OCI-LY7 (cell line): ENCODE results near the gene ARAP1. TPM values are rescaled to one million over a fixed set of nuclear protein-coding genes. Genes with fewer than 3 reads are reported as not detected.

Source experiments
- BruUV-seq: library from RNA; stranded (reverse); fragments of 400-500 nt; replicated peaks from 2 replicates; lab custom pipeline; 2021; lab: Mats Ljungman, UMichigan
- CTCF ChIA-PET: fragments of 300-600 bp; sonication (Branson Sonifier 250); formaldehyde crosslinking; loops from one replicate; lab custom pipeline; 2022; ENCODE audit warnings: antibody characterized with exemption; ENCODE audit not compliant: unreplicated experiment; lab: Charles Lee
- POLR2A ChIA-PET: fragments of 300-600 bp; sonication (Branson Sonifier 250); formaldehyde crosslinking; loops from one replicate; lab custom pipeline; 2022; ENCODE audit warnings: antibody characterized with exemption; lab: Charles Lee
- DNase-seq: peaks from one replicate; pipeline ENCODE4 v3.0.0-alpha.2; 2015; ENCODE audit warnings: low spot score
- H2AFZ ChIP-seq: fragments of 200-600 bp; sonication (generic), shearing (Covaris generic); 2 replicates; pipeline ENCODE4 v1.6.1; 2014; ENCODE audit warnings: mild to moderate bottlenecking, antibody characterized with exemption, low read length, moderate library complexity
- H3K27ac ChIP-seq: fragments of 200-600 bp; sonication (generic); 2 replicates; pipeline ENCODE4 v1.5.1; 2014; ENCODE audit warnings: mixed run types, low read depth, mild to moderate bottlenecking, moderate library complexity, low read length, inconsistent platforms; ENCODE audit not compliant: poor library complexity, severe bottlenecking
- H3K36me3 ChIP-seq: fragments of 200-600 bp; sonication (generic); 2 replicates; pipeline ENCODE4 v1.6.1; 2014; ENCODE audit warnings: mild to moderate bottlenecking, antibody characterized with exemption, low read length, moderate library complexity, mixed read lengths; ENCODE audit not compliant: insufficient read depth
- H3K4me1 ChIP-seq: fragments of 200-600 bp; sonication (generic); 2 replicates; pipeline ENCODE4 v1.5.1; 2014; ENCODE audit warnings: mild to moderate bottlenecking, low read length; ENCODE audit not compliant: insufficient read depth, poor library complexity, severe bottlenecking
- H3K4me2 ChIP-seq: fragments of 200-600 bp; sonication (generic); 2 replicates; pipeline ENCODE4 v1.6.1; 2014; ENCODE audit warnings: mild to moderate bottlenecking, low read length
- H3K4me3 ChIP-seq: fragments of 200-600 bp; sonication (generic); 2 replicates; pipeline ENCODE4 v1.5.1; 2014; ENCODE audit warnings: mild to moderate bottlenecking, low read depth, low read length; ENCODE audit not compliant: poor library complexity, severe bottlenecking
- H3K79me2 ChIP-seq: fragments of 200-600 bp; sonication (generic); 2 replicates; pipeline ENCODE4 v1.6.1; 2016; ENCODE audit warnings: low read depth, mild to moderate bottlenecking, low read length, moderate library complexity, mixed read lengths; ENCODE audit not compliant: insufficient read depth
- H3K9me2 ChIP-seq: fragments of 200-600 bp; sonication (generic); 2 replicates; pipeline ENCODE4 v1.6.1; 2016; ENCODE audit warnings: mild to moderate bottlenecking, low read length, mixed read lengths; ENCODE audit not compliant: insufficient read depth
- H3K9me3 ChIP-seq: fragments of 200-600 bp; sonication (generic); 2 replicates; pipeline ENCODE4 v1.6.1; 2014; ENCODE audit warnings: mild to moderate bottlenecking, mixed run types, low read length, mixed read lengths
- H4K20me1 ChIP-seq: fragments of 200-600 bp; sonication (generic); 2 replicates; pipeline ENCODE4 v1.6.1; 2014; ENCODE audit warnings: mild to moderate bottlenecking, antibody characterized with exemption, low read length, moderate library complexity, mixed read lengths; ENCODE audit not compliant: insufficient read depth
- CTCF ChIP-seq: fragments of 200-600 bp; sonication (generic); conservative IDR thresholded peaks from 2 replicates; pipeline ENCODE4 v1.5.1; 2014; ENCODE audit warnings: mild to moderate bottlenecking, antibody characterized with exemption, low read length, moderate library complexity, mixed read lengths
- EZH2phosphoT487 ChIP-seq: fragments of 200-600 bp; sonication (generic); IDR thresholded peaks from 2 replicates; pipeline ENCODE4 v1.6.1; 2018; ENCODE audit warnings: low read depth, borderline replicate concordance, mild to moderate bottlenecking, mixed run types, antibody characterized with exemption, low read length, moderate library complexity, mixed read lengths
- intact Hi-C: fragments of 100-400 bp; cut with micrococcal nuclease; formaldehyde crosslinking; loops from one replicate; pipeline ENCODE4 v1.10.0; 2022; ENCODE audit not compliant: unreplicated experiment
- total RNA-seq, 2 experiments: library from RNA; depleted of rRNA in 1 of 2; stranded (reverse); fragments of >200 nt in 1 of 2; shearing (Covaris generic) in 1 of 2; gene quantifications; 2 replicates each; pipeline ENCODE4 v1.2.3, GENCODE V29; 2014 to 2022

ARAP1 gene
- total RNA-seq, 2 experiments from 2014 or later, result 65.6 to 106 TPM

- Histone ChIP-seq H3K27ac (no peak overlapping the region), H3K9me3 (no peaks in the 10 kb centered on the region), H3K36me3 (no peaks in the 10 kb centered on the region), H4K20me1 (no peaks in the 10 kb centered on the region), H2AFZ (no peak overlapping the region), H3K4me2 (no peak overlapping the region), H3K79me2 (no peaks in the 10 kb centered on the region), H3K4me3 (no peak overlapping the region), H3K4me1 (peaks cover 4% of the 10 kb centered on the region), H3K9me2 (no peaks in the 10 kb centered on the region)
- intact Hi-C loops, result no loop called here
- POLR2A ChIA-PET, result no interaction called here
- BruUV-seq, result no TSS peak
- TF ChIP-seq EZH2phosphoT487 (no peak), CTCF (no peak)
- CTCF ChIA-PET, result no interaction called here
- no peak for DNase-seq
Observed at GRCh38 chr11:72758690-72759389, 6.6 kb upstream of the ARAP1 start.

- Histone ChIP-seq H3K36me3 (no peaks in the 10 kb centered on the region), H3K4me3 (no peak overlapping the region), H3K27ac (no peak overlapping the region), H3K4me2 (no peak overlapping the region), H3K9me3 (no peaks in the 10 kb centered on the region), H2AFZ (no peak overlapping the region), H3K4me1 (peaks cover 1% of the 10 kb centered on the region), H3K79me2 (no peaks in the 10 kb centered on the region), H4K20me1 (no peaks in the 10 kb centered on the region), H3K9me2 (no peaks in the 10 kb centered on the region)
- intact Hi-C loops, result no loop called here
- TF ChIP-seq CTCF (no peak), EZH2phosphoT487 (no peak)
- no TSS peak for BruUV-seq
- CTCF ChIA-PET, result no interaction called here
- POLR2A ChIA-PET, result no interaction called here
- no peak for DNase-seq
Observed at GRCh38 chr11:72758304-72758689, 6.1 kb upstream of the ARAP1 start.

DNA sequence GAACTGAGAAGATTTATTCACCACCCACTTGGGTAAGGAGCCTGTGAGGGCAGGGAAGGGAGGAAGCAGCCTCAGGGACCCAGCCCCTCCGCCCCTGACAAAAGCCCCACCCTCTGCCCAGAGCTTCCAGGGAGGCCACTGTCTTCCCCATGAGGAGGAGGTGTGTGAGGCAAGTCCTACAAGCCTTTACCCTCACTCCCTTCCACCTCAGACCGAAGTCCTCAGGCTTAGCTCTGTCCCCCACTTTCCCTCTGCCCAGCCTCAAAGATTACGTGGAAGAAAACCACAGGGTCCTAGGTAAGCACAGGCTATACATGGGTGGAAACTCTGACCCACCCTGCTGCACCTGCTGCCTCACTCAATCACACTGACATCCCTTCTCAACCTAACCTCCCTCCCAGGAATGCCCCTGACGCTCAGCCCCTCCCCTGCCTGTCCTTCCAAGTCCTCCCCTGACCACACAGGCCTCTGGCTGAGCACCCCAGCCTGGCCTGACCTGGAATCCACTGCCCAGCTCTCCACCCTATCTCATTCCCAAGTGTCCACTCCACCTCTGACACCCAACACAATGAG is 3.6 kb upstream of the ARAP1 start:
- H3K4me1 ChIP-seq, result peaks cover 18% of the 10 kb centered on the region
- no peaks in the 10 kb centered on the region for H3K36me3 ChIP-seq
- H3K9me2 ChIP-seq, result no peaks in the 10 kb centered on the region
- peaks cover 4% of the 10 kb centered on the region; the same call in 1 of the 2 replicates for H3K79me2 ChIP-seq
- intact Hi-C loops, result no loop called here
- H3K4me3 ChIP-seq, result no peak overlapping the region
- H2AFZ ChIP-seq, result no peak overlapping the region
- ChIA-PET POLR2A (no interaction called here), CTCF (no interaction called here)
- TF ChIP-seq CTCF, result no peak
- TF ChIP-seq EZH2phosphoT487, result no peak
- H3K9me3 ChIP-seq, result no peaks in the 10 kb centered on the region
- no peak overlapping the region for H3K4me2 ChIP-seq
- no peak for DNase-seq
- H4K20me1 ChIP-seq, result no peaks in the 10 kb centered on the region
- H3K27ac ChIP-seq, result no peak overlapping the region
- BruUV-seq, result no TSS peak
